ENCODE data around the gene CMC4. TPM values are rescaled to one million over a fixed set of nuclear protein-coding genes. Genes with fewer than 3 reads are reported as not detected.

CMC4 gene
- total RNA-seq, 2 experiments from 2014 or later = 14.3 to 30.6 TPM

GRCh38 chrX:155046129-155046810 lies 24.7 kb downstream of the CMC4 start:
- Histone ChIP-seq H2AFZ (ENCODE audit: low read length) (no peak overlapping the region), H3K36me3 (ENCODE audit: insufficient read depth, low read length) (peaks cover 4% of the 10 kb centered on the region), H3K4me3 (ENCODE audit: low read depth, low read length, poor library complexity, severe bottlenecking) (no peak overlapping the region), H3K9me2 (ENCODE audit: insufficient read depth, low read length) (no peaks in the 10 kb centered on the region), H4K20me1 (ENCODE audit: insufficient read depth, low read length) (no peaks in the 10 kb centered on the region), H3K79me2 (ENCODE audit: insufficient read depth, low read depth, low read length) (peaks cover 3% of the 10 kb centered on the region; the same call in 1 of the 2 replicates), H3K4me1 (ENCODE audit: insufficient read depth, low read length, poor library complexity, severe bottlenecking) (no peaks in the 10 kb centered on the region), H3K4me2 (ENCODE audit: low read length) (no peak overlapping the region), H3K27ac (ENCODE audit: low read depth, low read length, poor library complexity, severe bottlenecking) (no peak overlapping the region), H3K9me3 (ENCODE audit: low read length) (no peaks in the 10 kb centered on the region)
- ChIA-PET POLR2A (interaction anchor here (0.8 kb wide), 1 partner anchor 10 kb away, joined by 3 read pairs; no protein-coding TSS in a partner anchor), CTCF (ENCODE audit: unreplicated experiment) (no interaction called here)
- intact Hi-C loops (cut with micrococcal nuclease; ENCODE audit: unreplicated experiment) = no loop called here
- TF ChIP-seq EZH2phosphoT487 (IDR thresholded peaks at IDR 0.05; ENCODE audit: borderline replicate concordance, low read depth, low read length) (no peak), CTCF (conservative IDR thresholded peaks at IDR 0.05; ENCODE audit: low read length) (no peak)
- DNase-seq (ENCODE audit: low spot score) = no peak
- BruUV-seq (replicated peaks) = no TSS peak

GRCh38 chrX:155035688-155036087 lies 35.2 kb downstream of the CMC4 start:
- DNase-seq (ENCODE audit: low spot score) = no peak
- TF ChIP-seq EZH2phosphoT487 (IDR thresholded peaks at IDR 0.05; ENCODE audit: borderline replicate concordance, low read depth, low read length) = no peak
- no peak for TF ChIP-seq CTCF (conservative IDR thresholded peaks at IDR 0.05; ENCODE audit: low read length)
- Histone ChIP-seq H3K4me1 (ENCODE audit: insufficient read depth, low read length, poor library complexity, severe bottlenecking) (no peaks in the 10 kb centered on the region), H4K20me1 (ENCODE audit: insufficient read depth, low read length) (no peaks in the 10 kb centered on the region), H3K79me2 (ENCODE audit: insufficient read depth, low read depth, low read length) (peaks cover 40% of the 10 kb centered on the region), H2AFZ (ENCODE audit: low read length) (no peak overlapping the region), H3K4me3 (ENCODE audit: low read depth, low read length, poor library complexity, severe bottlenecking) (no peak overlapping the region), H3K36me3 (ENCODE audit: insufficient read depth, low read length) (peaks cover 65% of the 10 kb centered on the region), H3K27ac (ENCODE audit: low read depth, low read length, poor library complexity, severe bottlenecking) (no peak overlapping the region), H3K9me3 (ENCODE audit: low read length) (peaks cover 12% of the 10 kb centered on the region; the same call in 1 of the 2 replicates), H3K9me2 (ENCODE audit: insufficient read depth, low read length) (no peaks in the 10 kb centered on the region), H3K4me2 (ENCODE audit: low read length) (no peak overlapping the region)
- POLR2A ChIA-PET = interaction anchor here (0.5 to 1.2 kb wide), 2 partner anchors 11 to 89 kb away, joined by 3 read pairs; no protein-coding TSS in a partner anchor
- intact Hi-C loops (cut with micrococcal nuclease; ENCODE audit: unreplicated experiment) = no loop called here
- CTCF ChIA-PET (ENCODE audit: unreplicated experiment) = no interaction called here
- BruUV-seq (replicated peaks) = no TSS peak

DNA sequence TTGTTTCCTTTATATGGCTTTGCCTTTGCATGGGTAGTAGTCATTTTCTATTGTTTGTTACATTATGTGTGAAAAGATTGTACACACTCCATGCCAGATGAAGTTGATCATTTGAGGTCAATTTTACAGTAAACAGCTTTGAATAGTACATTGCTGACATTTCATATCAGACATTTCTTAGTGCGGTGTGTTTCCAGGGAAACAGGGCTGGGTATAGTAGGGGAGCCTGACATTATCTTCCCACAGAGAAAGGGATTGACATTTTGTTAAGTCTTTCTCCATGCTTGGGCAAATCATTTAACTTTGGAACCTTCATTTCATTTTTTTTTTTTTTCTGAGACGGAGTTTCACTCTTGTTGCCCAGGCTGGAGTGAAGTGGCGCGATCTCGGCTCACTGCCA lies 39.3 kb downstream of the CMC4 start:
- ChIA-PET CTCF (ENCODE audit: unreplicated experiment) (no interaction called here), POLR2A (interaction anchor here (0.7 kb wide), 3 partner anchors 27 to 1058 kb away, joined by 3 to 6 read pairs (median 3); no protein-coding TSS in a partner anchor)
- Histone ChIP-seq H2AFZ (ENCODE audit: low read length) (no peak overlapping the region), H3K9me2 (ENCODE audit: insufficient read depth, low read length) (no peaks in the 10 kb centered on the region), H3K36me3 (ENCODE audit: insufficient read depth, low read length) (peaks cover 33% of the 10 kb centered on the region), H3K9me3 (ENCODE audit: low read length) (peaks cover 5% of the 10 kb centered on the region; the same call in 1 of the 2 replicates), H3K4me1 (ENCODE audit: insufficient read depth, low read length, poor library complexity, severe bottlenecking) (peaks cover 9% of the 10 kb centered on the region), H3K79me2 (ENCODE audit: insufficient read depth, low read depth, low read length) (peaks cover 49% of the 10 kb centered on the region), H3K27ac (ENCODE audit: low read depth, low read length, poor library complexity, severe bottlenecking) (no peak overlapping the region), H4K20me1 (ENCODE audit: insufficient read depth, low read length) (no peaks in the 10 kb centered on the region), H3K4me2 (ENCODE audit: low read length) (no peak overlapping the region), H3K4me3 (ENCODE audit: low read depth, low read length, poor library complexity, severe bottlenecking) (no peak overlapping the region)
- DNase-seq (ENCODE audit: low spot score) = no peak
- BruUV-seq (replicated peaks) = no TSS peak
- intact Hi-C loops (cut with micrococcal nuclease; ENCODE audit: unreplicated experiment) = no loop called here
- TF ChIP-seq EZH2phosphoT487 (IDR thresholded peaks at IDR 0.05; ENCODE audit: borderline replicate concordance, low read depth, low read length) (no peak), CTCF (conservative IDR thresholded peaks at IDR 0.05; ENCODE audit: low read length) (no peak)

Measured in OCI-LY7 (cell line).